Measurements from ENCODE around the gene GLB1L2.

GLB1L2 gene

GRCh38 chr11:134373591-134374052, 41.8 kb downstream of the GLB1L2 start:
- no peak for TF ChIP-seq OSR1 (CRISPR knock-in tag; IDR thresholded peaks at IDR 0.05)
- TF ChIP-seq RARB (CRISPR knock-in tag; IDR thresholded peaks at IDR 0.05), result no peak
- no peak for TF ChIP-seq ESRRG (CRISPR knock-in tag; IDR thresholded peaks at IDR 0.05)
- TF ChIP-seq ZNF70 (CRISPR knock-in tag; IDR thresholded peaks at IDR 0.05), result no peak
- TF ChIP-seq ZNF8 (CRISPR knock-in tag; IDR thresholded peaks at IDR 0.05), result no peak
- TF ChIP-seq ZFP30 (CRISPR knock-in tag; IDR thresholded peaks at IDR 0.05), result no peak
- no peak for TF ChIP-seq ZC3H10 (CRISPR knock-in tag; IDR thresholded peaks at IDR 0.05)
- TF ChIP-seq ARNTL (CRISPR knock-in tag; IDR thresholded peaks at IDR 0.05; ENCODE audit: borderline replicate concordance, low read depth), result no peak
- no peak for ATAC-seq

- no peak for TF ChIP-seq ESRRG (CRISPR knock-in tag; IDR thresholded peaks at IDR 0.05)
- TF ChIP-seq ARNTL (CRISPR knock-in tag; IDR thresholded peaks at IDR 0.05; ENCODE audit: borderline replicate concordance, low read depth), result no peak
- TF ChIP-seq PPARA (CRISPR knock-in tag; IDR thresholded peaks at IDR 0.05; ENCODE audit: borderline replicate concordance), result no peak
- TF ChIP-seq TOX (CRISPR knock-in tag; IDR thresholded peaks at IDR 0.05; ENCODE audit: borderline replicate concordance), result no peak
- no peak for TF ChIP-seq ZNF565 (CRISPR knock-in tag; conservative IDR thresholded peaks at IDR 0.05; ENCODE audit: low read depth)
- no peak for TF ChIP-seq ZFP30 (CRISPR knock-in tag; IDR thresholded peaks at IDR 0.05)
- no peak for TF ChIP-seq ZFP3 (CRISPR knock-in tag; IDR thresholded peaks at IDR 0.05)
- TF ChIP-seq POU6F1 (CRISPR knock-in tag; IDR thresholded peaks at IDR 0.05; ENCODE audit: borderline replicate concordance, low read depth), result no peak
- TF ChIP-seq TCF4 (CRISPR knock-in tag; IDR thresholded peaks at IDR 0.05; ENCODE audit: borderline replicate concordance), result no peak
Observed at GRCh38 chr11:134374171-134374570, 42.4 kb downstream of the GLB1L2 start.

GRCh38 chr11:134374891-134375550, 43.2 kb downstream of the GLB1L2 start:
- ATAC-seq, result no peak
- TF ChIP-seq RARB (CRISPR knock-in tag; IDR thresholded peaks at IDR 0.05), result no peak

More at GRCh38 chr11:134374171-134374570, 42.4 kb downstream of the GLB1L2 start:
- no peak for ATAC-seq

- ATAC-seq, result no peak
- TF ChIP-seq ZNF8 (CRISPR knock-in tag; IDR thresholded peaks at IDR 0.05), result no peak
- TF ChIP-seq BACH2 (CRISPR knock-in tag; IDR thresholded peaks at IDR 0.05; ENCODE audit: borderline replicate concordance), result no peak
- TF ChIP-seq SNAI2 (CRISPR knock-in tag; IDR thresholded peaks at IDR 0.05), result no peak
- no peak for TF ChIP-seq PATZ1 (CRISPR knock-in tag; IDR thresholded peaks at IDR 0.05; ENCODE audit: borderline replicate concordance)
- TF ChIP-seq ZC3H10 (CRISPR knock-in tag; IDR thresholded peaks at IDR 0.05), result no peak
- no peak for TF ChIP-seq CREB5 (CRISPR knock-in tag; IDR thresholded peaks at IDR 0.05; ENCODE audit: low read depth)
- no peak for TF ChIP-seq ISL1 (CRISPR knock-in tag; IDR thresholded peaks at IDR 0.05)
- TF ChIP-seq ARNTL (CRISPR knock-in tag; IDR thresholded peaks at IDR 0.05; ENCODE audit: borderline replicate concordance, low read depth), result no peak
- no peak for TF ChIP-seq RARB (CRISPR knock-in tag; IDR thresholded peaks at IDR 0.05)
- no peak for TF ChIP-seq ZNF70 (CRISPR knock-in tag; IDR thresholded peaks at IDR 0.05)
- no peak for TF ChIP-seq TCF4 (CRISPR knock-in tag; IDR thresholded peaks at IDR 0.05; ENCODE audit: borderline replicate concordance)
- no peak for TF ChIP-seq CSDC2 (CRISPR knock-in tag; IDR thresholded peaks at IDR 0.05)
- TF ChIP-seq ZNF565 (CRISPR knock-in tag; conservative IDR thresholded peaks at IDR 0.05; ENCODE audit: low read depth), result no peak
- TF ChIP-seq OSR1 (CRISPR knock-in tag; IDR thresholded peaks at IDR 0.05), result no peak
- TF ChIP-seq ZFP30 (CRISPR knock-in tag; IDR thresholded peaks at IDR 0.05), result no peak
- TF ChIP-seq GLIS3 (CRISPR knock-in tag; IDR thresholded peaks at IDR 0.05), result no peak
Observed at GRCh38 chr11:134376150-134376921, 44.5 kb downstream of the GLB1L2 start.

Data from SK-N-SH treated with all-trans-retinoic acid at 6 μM for 48 hours (cell line).